Measurements from ENCODE around the gene ZAR1. TPM values are rescaled to one million over a fixed set of nuclear protein-coding genes. Genes with fewer than 3 reads are reported as not detected.
"Not testable (repeated sequence)": the region's sequence is repeated elsewhere in the genome, so short reads cannot be mapped to it uniquely, and the experiment has no call there.

Gene ZAR1
- not detected for total RNA-seq (2021; fragmentation: NEBNext Ultra II Directional; extraction: Animal tissue kit (Norgen Biotek cat#: 25700))
- long read RNA-seq: 0 reads

GRCh38 chr4:48490012-48490679 is at the start of gene ZAR1:
ZAR1 (plus strand) TSS chr4:48490252; CDS start chr4:48490292, 40 bp downstream.
- Mint-ChIP-seq H3K4me3 (no peak within 1 kb of the TSS), H3K36me3 (ENCODE audit: low read depth) (no peaks in the 10 kb centered on the region)
- DNase-seq: no peak

GRCh38 chr4:48440914-48441313 is 49.1 kb upstream of the ZAR1 start:
- not testable (repeated sequence) for H3K27ac Mint-ChIP-seq; H3K4me3 Mint-ChIP-seq; H3K4me1 Mint-ChIP-seq (ENCODE audit: low read depth); DNase-seq; H3K36me3 Mint-ChIP-seq (ENCODE audit: low read depth); H3K27me3 Mint-ChIP-seq (ENCODE audit: insufficient read depth); H3K9me3 Mint-ChIP-seq

More at GRCh38 chr4:48490012-48490679, at the start of gene ZAR1:
- no peaks in the 10 kb centered on the region for H3K4me1 Mint-ChIP-seq (ENCODE audit: low read depth)
- no peaks in the 10 kb centered on the region for H3K9me3 Mint-ChIP-seq
- H3K27me3 Mint-ChIP-seq (ENCODE audit: insufficient read depth): peaks cover 35% of the 10 kb centered on the region
- H3K27ac Mint-ChIP-seq: no peak within 1 kb of the TSS
- TF ChIP-seq CTCF (IDR thresholded peaks at IDR 0.05): no peak

- peak; percentile 85 for TF ChIP-seq CTCF (IDR thresholded peaks at IDR 0.05)
- Mint-ChIP-seq H3K27me3 (ENCODE audit: insufficient read depth) (peaks cover 3% of the 10 kb centered on the region; the same call in 1 of the 2 replicates), H3K9me3 (no peaks in the 10 kb centered on the region), H3K4me1 (ENCODE audit: low read depth) (no peaks in the 10 kb centered on the region), H3K36me3 (ENCODE audit: low read depth) (no peaks in the 10 kb centered on the region), H3K4me3 (no peak overlapping the region), H3K27ac (no peak overlapping the region)
- DNase-seq: peak; percentile 27
Measured at GRCh38 chr4:48445704-48446103, 44.3 kb upstream of the ZAR1 start.

GRCh38 chr4:48446642-48447041 is 43.4 kb upstream of the ZAR1 start:
- no peaks in the 10 kb centered on the region for H3K4me1 Mint-ChIP-seq (ENCODE audit: low read depth)
- no peaks in the 10 kb centered on the region for H3K36me3 Mint-ChIP-seq (ENCODE audit: low read depth)
- TF ChIP-seq CTCF (IDR thresholded peaks at IDR 0.05): no peak
- H3K27ac Mint-ChIP-seq: no peak overlapping the region
- H3K27me3 Mint-ChIP-seq (ENCODE audit: insufficient read depth): peaks cover 3% of the 10 kb centered on the region; the same call in 1 of the 2 replicates
- DNase-seq: no peak
- H3K9me3 Mint-ChIP-seq: no peaks in the 10 kb centered on the region
- no peak overlapping the region for H3K4me3 Mint-ChIP-seq

- no peak for DNase-seq
- Mint-ChIP-seq H3K27ac (no peak overlapping the region), H3K27me3 (ENCODE audit: insufficient read depth) (peaks cover 6% of the 10 kb centered on the region; the same call in 1 of the 2 replicates), H3K36me3 (ENCODE audit: low read depth) (no peaks in the 10 kb centered on the region), H3K4me3 (no peak overlapping the region), H3K9me3 (no peaks in the 10 kb centered on the region), H3K4me1 (ENCODE audit: low read depth) (no peaks in the 10 kb centered on the region)
- no peak for TF ChIP-seq CTCF (IDR thresholded peaks at IDR 0.05)
Measured at GRCh38 chr4:48449151-48449550, 40.9 kb upstream of the ZAR1 start.

GRCh38 chr4:48450740-48451139 is 39.3 kb upstream of the ZAR1 start:
- Mint-ChIP-seq H3K9me3 (no peaks in the 10 kb centered on the region), H3K4me1 (ENCODE audit: low read depth) (no peaks in the 10 kb centered on the region), H3K27ac (no peak overlapping the region), H3K36me3 (ENCODE audit: low read depth) (no peaks in the 10 kb centered on the region), H3K27me3 (ENCODE audit: insufficient read depth) (peaks cover 7% of the 10 kb centered on the region; the same call in 1 of the 2 replicates), H3K4me3 (no peak overlapping the region)
- DNase-seq: no peak
- no peak for TF ChIP-seq CTCF (IDR thresholded peaks at IDR 0.05)

GRCh38 chr4:48451656-48452055 is 38.4 kb upstream of the ZAR1 start:
- not testable (repeated sequence) for H3K27me3 Mint-ChIP-seq (ENCODE audit: insufficient read depth); H3K27ac Mint-ChIP-seq; DNase-seq; H3K9me3 Mint-ChIP-seq; H3K36me3 Mint-ChIP-seq (ENCODE audit: low read depth); H3K4me1 Mint-ChIP-seq (ENCODE audit: low read depth); H3K4me3 Mint-ChIP-seq
